ENCODE measurements around the gene CFAP69.
"Not testable (repeated sequence)": the region's sequence is repeated elsewhere in the genome, so short reads cannot be mapped to it uniquely, and the experiment has no call there.

Gene CFAP69

GRCh38 chr7:90337106-90337505 lies 92.1 kb downstream of the CFAP69 start:
- DNase-seq (ENCODE audit: low read depth in 2 of 2) = no peak

GRCh38 chr7:90345016-90345415 lies 100.0 kb downstream of the CFAP69 start:
- DNase-seq (ENCODE audit: low read depth in 2 of 2) = no peak

GRCh38 chr7:90345595-90346335 lies 100.8 kb downstream of the CFAP69 start:
- no peak for DNase-seq (ENCODE audit: low read depth in 2 of 2)

GRCh38 chr7:90346336-90347125 lies 101.6 kb downstream of the CFAP69 start, which contains the start of gene GTPBP10:
TSS of gene GTPBP10 (plus strand) at chr7:90346716. CDS start at chr7:90346742, 26 bp downstream.
- DNase-seq (ENCODE audit: low read depth in 2 of 2) = peak; percentile 90 to 91

GRCh38 chr7:90347759-90348158 lies 102.8 kb downstream of the CFAP69 start:
- DNase-seq (ENCODE audit: low read depth in 2 of 2) = no peak

GRCh38 chr7:90349305-90349704 lies 104.3 kb downstream of the CFAP69 start:
- no peak for DNase-seq (ENCODE audit: low read depth in 2 of 2)

GRCh38 chr7:90350032-90350431 lies 105.1 kb downstream of the CFAP69 start:
- DNase-seq (ENCODE audit: low read depth in 2 of 2) = not testable (repeated sequence)

GRCh38 chr7:90351987-90352386 lies 107.0 kb downstream of the CFAP69 start:
- DNase-seq (ENCODE audit: low read depth in 2 of 2) = no peak

Data from stimulated activated CD4-positive, alpha-beta T cell treated with anti-CD3 and anti-CD28 coated beads, Interleukin-4, amount 100 ng/mL, for 48 hours (primary cell).